Activated naive CD4-positive, alpha-beta T cell (primary cell): ENCODE data around the gene PTPN14.

Experiments
- DNase-seq, 4 experiments: peaks; one replicate each; lab custom pipeline; 2025; lab: John Stamatoyannopoulos, UW

The PTPN14 gene

GRCh38 chr1:214426426-214426812, 125.0 kb downstream of the PTPN14 start:
- no peak for DNase-seq

- DNase-seq, result no peak
These were observed 125.5 kb downstream of the PTPN14 start for GRCh38 chr1:214425716-214426425.

DNA sequence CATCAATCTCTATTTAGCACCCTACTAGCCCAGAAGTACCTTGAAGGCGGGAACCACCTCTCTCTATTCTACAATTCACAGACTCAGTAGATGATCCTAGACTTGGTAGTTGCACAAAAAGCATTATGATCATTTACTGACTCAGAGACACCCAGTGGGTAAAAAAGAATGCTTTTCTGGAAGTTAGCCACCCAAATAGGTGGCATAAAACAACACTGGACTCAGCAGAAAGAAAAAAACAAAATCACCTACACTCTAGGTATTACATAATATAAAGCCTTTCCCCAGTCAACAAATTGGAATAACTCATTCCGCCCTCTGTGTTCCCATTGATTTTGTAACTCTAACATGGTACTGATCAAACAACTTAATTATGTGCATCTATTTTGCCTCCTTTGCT, 126.3 kb downstream of the PTPN14 start:
- DNase-seq, result no peak

DNA sequence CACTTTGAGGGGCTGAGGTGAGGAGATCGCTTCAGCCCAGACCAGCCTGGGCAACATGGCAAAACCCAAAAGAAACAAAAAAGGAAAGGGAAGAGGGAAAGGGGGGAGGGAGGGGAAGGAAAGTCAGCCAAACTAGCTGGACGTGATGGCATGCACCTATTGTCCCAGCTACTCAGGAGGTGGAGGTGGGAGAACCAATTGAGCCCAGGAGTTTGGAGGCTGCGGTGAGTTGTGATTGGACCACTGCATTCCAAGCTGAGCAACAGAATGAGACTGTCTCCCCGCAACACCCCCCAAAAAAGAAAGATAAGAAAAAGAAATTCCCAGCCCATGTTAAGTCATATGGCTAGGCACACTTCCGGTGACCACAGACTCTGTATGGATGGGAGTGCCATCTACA, 128.4 kb downstream of the PTPN14 start:
- no peak for DNase-seq

- no peak for DNase-seq
These were observed 129.2 kb downstream of the PTPN14 start for GRCh38 chr1:214422137-214422671.

DNA sequence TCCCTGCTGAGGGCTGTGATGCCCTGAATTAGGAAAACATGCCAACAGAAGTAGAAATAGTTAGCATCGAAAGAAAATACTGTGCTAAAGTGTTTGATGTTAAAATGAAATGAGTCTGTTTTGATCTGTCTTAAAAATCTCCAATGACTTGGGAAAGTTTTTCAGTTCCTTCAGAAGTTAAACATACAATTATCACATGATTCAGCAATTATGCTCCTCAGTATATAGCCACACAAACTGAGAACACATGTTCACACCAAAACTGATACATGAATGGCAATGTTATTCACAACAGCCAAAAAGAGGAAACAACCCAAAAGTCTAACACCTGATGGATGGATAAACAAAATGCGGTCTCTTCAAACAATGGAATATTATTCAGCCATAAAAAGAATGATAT, 130.6 kb downstream of the PTPN14 start:
- no peak for DNase-seq

- no peak for DNase-seq
These were observed 131.1 kb downstream of the PTPN14 start for GRCh38 chr1:214420341-214420740.

DNA sequence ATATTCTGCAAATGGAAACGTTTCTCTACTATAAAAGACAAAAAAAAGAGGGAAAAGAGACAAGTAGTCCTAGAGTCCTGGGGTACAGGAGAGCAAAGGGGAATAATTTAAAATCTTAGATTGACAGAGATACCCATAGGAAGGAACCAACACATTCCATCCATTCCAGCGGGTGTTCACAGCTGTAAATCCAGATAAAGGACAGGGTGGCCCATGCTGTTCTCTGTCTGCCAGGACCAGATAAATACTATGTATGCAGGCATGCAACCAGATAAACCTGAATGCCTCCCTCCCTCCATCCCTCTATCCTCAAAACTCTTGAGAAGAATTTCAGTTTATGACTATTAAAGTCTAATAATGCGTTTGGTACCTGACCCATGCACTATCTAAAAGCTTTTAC, 131.8 kb downstream of the PTPN14 start:
- DNase-seq, result no peak

DNA sequence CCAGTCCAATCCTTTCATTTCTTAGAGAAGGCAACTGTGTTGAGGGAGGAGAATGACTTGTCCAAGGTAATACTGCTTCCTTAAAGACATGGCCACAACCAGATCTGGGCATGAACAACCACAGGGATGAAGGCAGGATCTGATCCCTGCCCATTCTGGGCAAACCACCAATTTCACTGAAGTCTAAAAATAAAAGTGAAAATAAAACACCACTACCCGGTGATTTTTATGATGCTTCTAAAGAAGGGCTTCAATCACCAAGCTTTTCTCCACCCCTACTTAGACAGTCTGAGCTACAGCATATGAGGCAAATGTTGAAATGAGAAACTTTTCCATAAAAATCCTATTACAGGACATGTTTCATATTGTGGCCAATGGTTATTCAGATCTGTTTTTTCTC, 133.0 kb downstream of the PTPN14 start:
- no peak for DNase-seq

DNA sequence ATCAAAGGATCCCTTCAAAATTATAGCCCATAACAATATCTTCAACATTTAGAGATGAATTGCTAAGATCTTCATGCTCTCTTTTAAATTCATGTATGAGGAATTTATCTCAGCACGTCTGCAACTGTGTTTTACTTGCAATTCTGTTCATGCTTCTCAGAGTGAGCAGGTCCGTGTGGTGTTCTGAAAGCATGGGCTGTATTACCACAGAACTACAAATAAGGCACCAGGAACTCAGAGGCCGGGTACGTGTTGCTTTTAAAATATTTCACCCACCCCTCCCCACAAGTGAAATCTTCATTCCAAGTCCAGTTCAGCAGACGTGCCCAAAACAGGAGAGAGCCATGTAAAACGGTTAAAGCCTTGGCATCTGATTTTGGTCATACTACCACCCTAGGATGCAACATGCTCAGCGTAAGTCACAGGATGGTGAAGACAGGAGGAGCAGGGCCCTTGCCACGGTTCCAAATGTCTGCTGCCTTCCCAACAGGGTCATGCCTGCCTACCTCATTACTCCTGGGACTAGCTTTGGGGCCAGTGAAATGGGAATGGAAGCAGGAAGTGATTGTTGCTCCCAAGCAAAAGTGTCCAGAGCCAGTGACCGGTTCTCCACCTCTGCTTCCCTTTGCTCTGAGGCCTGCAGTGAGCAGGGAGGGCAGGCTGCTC, 133.7 kb downstream of the PTPN14 start:
- DNase-seq, result no peak

GRCh38 chr1:214416858-214417257, 134.5 kb downstream of the PTPN14 start:
- no peak for DNase-seq

DNA sequence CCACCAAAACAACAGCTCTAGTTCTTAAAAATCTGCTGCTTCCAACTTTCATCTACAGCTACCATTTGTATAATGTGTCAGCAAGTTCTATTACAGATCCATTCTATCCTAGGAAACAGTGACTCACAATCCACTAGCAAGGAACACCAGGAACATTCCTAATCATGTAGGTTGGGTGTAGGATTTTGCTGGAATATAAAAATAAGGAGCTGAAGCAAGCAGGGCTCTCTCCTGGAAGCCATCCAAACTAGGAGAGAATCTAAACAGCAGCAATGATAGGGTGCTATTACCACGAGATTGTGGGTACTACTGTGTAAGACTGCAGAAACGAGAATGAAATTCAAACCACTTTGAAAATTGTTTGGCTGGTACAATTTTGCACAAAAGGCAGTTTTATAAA, 135.0 kb downstream of the PTPN14 start:
- DNase-seq, result no peak

DNA sequence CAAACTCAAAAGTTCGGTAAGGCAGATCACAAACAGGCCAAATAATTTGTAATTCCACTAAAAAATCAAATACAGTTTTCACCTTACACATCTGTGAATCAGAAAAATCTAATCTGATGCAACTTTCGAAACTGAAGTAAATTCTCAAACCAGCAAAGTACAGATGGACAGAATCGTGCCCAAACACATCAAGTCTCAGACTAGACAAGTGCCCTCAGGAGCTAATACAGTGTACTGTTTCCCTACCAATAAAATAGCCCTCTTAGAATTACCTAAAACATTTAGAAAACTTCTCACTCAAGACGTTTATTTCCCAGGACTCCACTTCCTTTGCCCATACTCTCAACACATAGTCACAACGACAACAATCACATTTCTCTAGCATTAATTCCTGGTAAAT, 136.3 kb downstream of the PTPN14 start:
- DNase-seq, result no peak

DNA sequence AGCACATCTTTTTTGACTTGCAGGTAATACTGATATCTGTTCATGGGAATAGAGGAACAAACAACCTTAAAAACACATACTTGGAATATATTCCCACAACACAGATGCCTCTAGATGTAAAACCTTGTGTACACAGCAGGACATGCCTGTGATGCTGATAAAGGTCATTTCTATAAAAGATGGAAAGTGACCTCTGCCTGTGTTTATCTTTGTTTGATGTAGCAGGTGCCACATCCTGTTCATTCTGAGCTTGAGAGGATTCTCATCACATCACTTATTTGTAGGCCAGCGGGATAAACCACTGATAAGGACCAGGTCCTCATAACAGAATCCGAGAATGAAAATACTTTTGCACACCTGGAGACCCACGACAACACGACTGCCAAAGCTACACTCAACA, 136.7 kb downstream of the PTPN14 start:
- DNase-seq, result no peak

- DNase-seq, result no peak
These were observed 138.1 kb downstream of the PTPN14 start for GRCh38 chr1:214413315-214413714.

- DNase-seq, result no peak
These were observed 146.7 kb downstream of the PTPN14 start for GRCh38 chr1:214404571-214405213.

- no peak for DNase-seq
These were observed 147.2 kb downstream of the PTPN14 start for GRCh38 chr1:214404154-214404553.

DNA sequence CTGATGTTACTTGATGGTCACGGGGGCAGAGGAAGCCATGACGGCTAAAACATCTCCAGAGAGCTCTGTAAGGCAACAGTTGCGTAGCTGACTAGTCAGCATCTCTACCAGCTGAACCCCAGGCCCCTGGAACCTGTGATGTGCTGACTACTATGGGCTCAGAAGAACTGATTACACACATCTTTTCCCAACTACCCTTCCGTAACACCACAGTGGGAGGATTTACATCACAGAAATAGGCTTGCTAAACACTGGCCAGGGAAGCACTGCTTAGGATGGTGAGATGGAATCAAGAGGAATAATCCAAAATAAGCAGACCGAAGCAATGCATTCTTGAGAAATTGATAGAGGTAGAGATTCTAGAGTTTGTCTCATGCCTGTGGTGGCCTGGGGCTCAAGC, 148.0 kb downstream of the PTPN14 start:
- DNase-seq, result no peak

GRCh38 chr1:214402613-214403083, 148.8 kb downstream of the PTPN14 start:
- no peak for DNase-seq

DNA sequence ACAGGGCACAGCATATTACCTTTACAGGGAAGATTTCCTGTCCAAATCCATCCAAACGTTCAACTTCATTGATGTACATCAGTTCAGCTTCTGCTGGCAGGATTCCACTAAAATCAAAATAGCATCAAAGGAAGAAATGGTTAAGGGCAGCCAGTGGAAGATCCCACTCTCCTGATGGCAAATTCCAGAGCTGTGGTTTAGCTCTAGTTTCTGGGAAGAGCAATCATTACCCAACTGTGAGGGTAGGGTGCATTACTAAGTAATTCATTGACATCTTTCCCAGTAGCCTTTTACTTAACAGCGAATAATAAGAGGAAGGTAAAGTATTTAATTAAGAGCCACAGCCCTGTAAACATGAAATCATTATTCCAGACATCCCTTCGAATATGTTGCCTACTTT, 149.7 kb downstream of the PTPN14 start:
- DNase-seq, result no peak

- DNase-seq, result no peak
These were observed 151.3 kb downstream of the PTPN14 start for GRCh38 chr1:214400131-214400530.

- no peak for DNase-seq
These were observed 152.9 kb downstream of the PTPN14 start for GRCh38 chr1:214398490-214398889.

- no peak for DNase-seq
These were observed 153.9 kb downstream of the PTPN14 start for GRCh38 chr1:214397497-214397896.
